Vagina (tissue), 2 donors: ENCODE data around the gene NDRG2. TPM values are rescaled to one million over a fixed set of nuclear protein-coding genes. Genes with fewer than 3 reads are reported as not detected.

Source experiments
- DNase-seq, 2 donors: peaks; one replicate each; pipeline ENCODE4 v3.0.0-alpha.2; 2017; ENCODE audit errors: extremely low spot score in 2 of 2
- H3K27ac ChIP-seq: fragments of 200-600 bp; sonication (generic); one replicate; pipeline ENCODE4 v1.5.1; 2019
- H3K27me3 ChIP-seq: fragments of 200-600 bp; sonication (generic); one replicate; pipeline ENCODE4 v1.5.1; 2019
- H3K36me3 ChIP-seq, 2 donors: fragments of 200-600 bp; sonication (generic); one replicate each; pipeline ENCODE4 v1.5.1; 2017 to 2019
- H3K4me1 ChIP-seq: fragments of 200-600 bp; sonication (generic); one replicate; pipeline ENCODE4 v1.5.1; 2019
- H3K4me3 ChIP-seq, 2 donors: fragments of 200-600 bp; sonication (generic); 1 replicate in 1 of 2; 2 replicates in 1 of 2; pipeline ENCODE4 v1.5.1; 2016 to 2019
- H3K9me3 ChIP-seq: fragments of 200-600 bp; sonication (generic); one replicate; pipeline ENCODE4 v1.5.1; 2019
- POLR2A ChIP-seq, 2 donors: fragments of 450-650 bp; IDR thresholded peaks; one replicate each; pipeline ENCODE4 v1.6.1; 2017; ENCODE audit warnings: antibody characterized with exemption in 2 of 2, mild to moderate bottlenecking in 2 of 2, moderate library complexity in 2 of 2
- POLR2AphosphoS5 ChIP-seq, 2 donors: sonication (generic); formaldehyde crosslinking; IDR thresholded peaks; one replicate each; pipeline ENCODE4 v1.9.0; 2017; ENCODE audit warnings: antibody characterized with exemption in 2 of 2, mild to moderate bottlenecking in 2 of 2, low read depth in 1 of 2; ENCODE audit not compliant: insufficient read depth in 1 of 2
- intact Hi-C: fragments of 100-400 bp; cut with DNase I; formaldehyde crosslinking; loops from one replicate; pipeline ENCODE4 v1.15.1; 2023
- total RNA-seq: library from RNA; depleted of rRNA; stranded (reverse); fragments of >200 nt; gene quantifications from one replicate; pipeline ENCODE4 v1.2.3, GENCODE V29; 2016
- TF ChIP-seq, protein P1 (sequence below), 3 experiments: fragments of 450-650 bp in 2 of 3; fragments of 200-600 bp in 1 of 3; sonication (generic) in 1 of 3; IDR thresholded peaks; one replicate each; pipeline ENCODE4 v1.5.1; 2017 to 2019; ENCODE audit warnings: antibody characterized with exemption in 3 of 3, mild to moderate bottlenecking in 2 of 3, moderate library complexity in 2 of 3

The NDRG2 gene
- total RNA-seq, 1 donor from 2014 or later: 307 TPM

GRCh38 chr14:21050597-21050996 lies 25.7 kb upstream of the NDRG2 start:
- TF ChIP-seq, protein P1, sequence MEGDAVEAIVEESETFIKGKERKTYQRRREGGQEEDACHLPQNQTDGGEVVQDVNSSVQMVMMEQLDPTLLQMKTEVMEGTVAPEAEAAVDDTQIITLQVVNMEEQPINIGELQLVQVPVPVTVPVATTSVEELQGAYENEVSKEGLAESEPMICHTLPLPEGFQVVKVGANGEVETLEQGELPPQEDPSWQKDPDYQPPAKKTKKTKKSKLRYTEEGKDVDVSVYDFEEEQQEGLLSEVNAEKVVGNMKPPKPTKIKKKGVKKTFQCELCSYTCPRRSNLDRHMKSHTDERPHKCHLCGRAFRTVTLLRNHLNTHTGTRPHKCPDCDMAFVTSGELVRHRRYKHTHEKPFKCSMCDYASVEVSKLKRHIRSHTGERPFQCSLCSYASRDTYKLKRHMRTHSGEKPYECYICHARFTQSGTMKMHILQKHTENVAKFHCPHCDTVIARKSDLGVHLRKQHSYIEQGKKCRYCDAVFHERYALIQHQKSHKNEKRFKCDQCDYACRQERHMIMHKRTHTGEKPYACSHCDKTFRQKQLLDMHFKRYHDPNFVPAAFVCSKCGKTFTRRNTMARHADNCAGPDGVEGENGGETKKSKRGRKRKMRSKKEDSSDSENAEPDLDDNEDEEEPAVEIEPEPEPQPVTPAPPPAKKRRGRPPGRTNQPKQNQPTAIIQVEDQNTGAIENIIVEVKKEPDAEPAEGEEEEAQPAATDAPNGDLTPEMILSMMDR (IDR thresholded peaks at IDR 0.05): no peak
- TF ChIP-seq POLR2AphosphoS5 (IDR thresholded peaks at IDR 0.05; ENCODE audit: insufficient read depth in 1 of 2, low read depth in 1 of 2) (no peak), POLR2A (IDR thresholded peaks at IDR 0.05) (no peak)
- H3K4me1 ChIP-seq: no peaks in the 10 kb centered on the region
- intact Hi-C loops: no loop called here
- H3K9me3 ChIP-seq: no peaks in the 10 kb centered on the region
- no peak overlapping the region for H3K27ac ChIP-seq
- H3K4me3 ChIP-seq: no peak overlapping the region
- no peaks in the 10 kb centered on the region for H3K36me3 ChIP-seq
- no peak for DNase-seq
- no peaks in the 10 kb centered on the region for H3K27me3 ChIP-seq

DNA sequence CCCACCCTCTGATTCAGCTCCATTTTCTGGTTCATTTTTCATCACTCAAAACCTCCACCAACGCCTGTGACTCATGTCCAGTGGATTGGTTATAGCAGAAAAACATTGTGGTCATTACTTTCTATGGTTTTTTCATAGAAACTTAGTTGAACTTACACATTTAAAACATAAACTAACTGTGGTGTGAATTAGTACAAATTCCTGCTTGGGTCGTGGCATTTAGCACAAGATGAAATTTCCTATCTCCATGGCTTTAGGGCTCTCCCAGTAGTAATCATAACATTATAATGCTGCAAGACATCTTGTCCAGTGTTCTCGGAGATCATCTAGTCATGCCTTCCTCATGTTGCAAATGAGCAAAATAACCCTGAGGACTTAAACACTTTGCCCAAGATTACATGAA lies 24.4 kb upstream of the NDRG2 start:
- Histone ChIP-seq H3K4me3 (no peak overlapping the region), H3K36me3 (no peaks in the 10 kb centered on the region), H3K27ac (no peak overlapping the region), H3K9me3 (no peaks in the 10 kb centered on the region), H3K4me1 (no peaks in the 10 kb centered on the region), H3K27me3 (no peaks in the 10 kb centered on the region)
- TF ChIP-seq, protein P1 (IDR thresholded peaks at IDR 0.05): no peak
- no peak for TF ChIP-seq POLR2AphosphoS5 (IDR thresholded peaks at IDR 0.05; ENCODE audit: insufficient read depth in 1 of 2, low read depth in 1 of 2)
- TF ChIP-seq POLR2A (IDR thresholded peaks at IDR 0.05): no peak
- no peak for DNase-seq
- intact Hi-C loops: no loop called here

DNA sequence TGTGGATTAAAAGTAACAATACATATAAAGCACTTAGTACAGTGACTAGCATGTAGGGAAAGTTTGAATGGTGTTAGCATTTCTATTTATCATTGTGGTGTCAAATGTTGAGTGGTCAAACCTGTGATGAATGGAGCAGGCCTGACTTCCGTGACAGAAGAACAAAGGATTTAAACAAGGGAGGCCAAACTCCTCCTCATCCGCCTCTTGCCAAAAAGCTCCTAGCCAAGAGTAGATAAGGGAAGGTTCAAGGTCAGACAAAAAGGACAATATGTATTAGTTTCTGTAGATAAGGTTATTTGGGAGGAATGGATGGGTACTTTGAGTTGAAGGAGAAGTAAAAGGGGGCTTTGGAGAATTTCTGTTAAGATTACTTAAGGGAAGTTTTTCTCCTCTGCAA lies 23.8 kb upstream of the NDRG2 start:
- peaks cover 2% of the 10 kb centered on the region for H3K4me1 ChIP-seq
- no peaks in the 10 kb centered on the region for H3K27me3 ChIP-seq
- intact Hi-C loops: no loop called here
- H3K27ac ChIP-seq: no peak overlapping the region
- TF ChIP-seq POLR2AphosphoS5 (IDR thresholded peaks at IDR 0.05; ENCODE audit: insufficient read depth in 1 of 2, low read depth in 1 of 2) (no peak), POLR2A (IDR thresholded peaks at IDR 0.05) (no peak)
- TF ChIP-seq, protein P1 (IDR thresholded peaks at IDR 0.05): no peak
- DNase-seq: no peak
- H3K4me3 ChIP-seq: no peak overlapping the region
- H3K9me3 ChIP-seq: no peaks in the 10 kb centered on the region
- no peaks in the 10 kb centered on the region for H3K36me3 ChIP-seq

GRCh38 chr14:21047378-21047781 lies 22.5 kb upstream of the NDRG2 start:
- TF ChIP-seq POLR2AphosphoS5 (IDR thresholded peaks at IDR 0.05; ENCODE audit: insufficient read depth in 1 of 2, low read depth in 1 of 2) (no peak), POLR2A (IDR thresholded peaks at IDR 0.05) (no peak)
- TF ChIP-seq, protein P1 (IDR thresholded peaks at IDR 0.05): no peak
- Histone ChIP-seq H3K27ac (no peak overlapping the region), H3K9me3 (no peaks in the 10 kb centered on the region), H3K36me3 (no peaks in the 10 kb centered on the region), H3K4me3 (no peak overlapping the region), H3K27me3 (no peaks in the 10 kb centered on the region), H3K4me1 (peaks cover 15% of the 10 kb centered on the region)
- intact Hi-C loops: no loop called here
- no peak for DNase-seq

DNA sequence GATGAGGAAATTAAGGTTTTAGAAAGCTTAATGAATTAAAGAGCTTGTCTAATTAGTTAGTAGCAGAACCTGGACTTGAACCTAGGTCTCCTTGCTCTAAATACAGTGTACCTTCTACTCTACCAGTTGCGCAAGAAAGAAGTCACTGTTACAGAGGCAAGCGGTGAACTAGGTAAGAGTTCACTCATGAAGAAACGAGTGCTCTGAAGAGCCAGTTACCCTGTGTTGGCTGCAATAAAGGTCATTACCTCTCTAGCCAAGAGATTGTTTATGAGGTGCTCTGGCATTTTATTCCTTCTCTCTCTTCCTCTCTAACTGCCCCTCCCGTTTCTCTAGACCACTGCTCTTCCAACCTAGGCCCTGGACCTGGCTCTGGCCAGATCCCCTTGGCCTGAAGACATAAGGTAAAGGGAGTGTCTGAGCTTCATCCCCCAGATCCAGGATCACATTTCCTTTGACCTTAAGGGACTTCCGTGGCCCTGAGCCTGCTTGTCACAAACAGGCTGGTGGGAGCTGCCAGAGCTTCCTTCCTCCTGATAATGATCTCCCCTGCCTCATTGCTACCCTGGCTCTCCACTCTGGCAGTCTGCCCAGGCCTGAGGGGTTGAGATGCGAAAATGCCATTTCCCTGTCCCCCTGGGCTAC lies 19.2 kb upstream of the NDRG2 start:
- H3K4me1 ChIP-seq: peaks cover 31% of the 10 kb centered on the region
- no peak overlapping the region for H3K4me3 ChIP-seq
- no peaks in the 10 kb centered on the region for H3K27me3 ChIP-seq
- H3K27ac ChIP-seq: no peak overlapping the region
- no peaks in the 10 kb centered on the region for H3K36me3 ChIP-seq
- no peak for DNase-seq
- H3K9me3 ChIP-seq: no peaks in the 10 kb centered on the region
- TF ChIP-seq, protein P1 (IDR thresholded peaks at IDR 0.05): no peak
- no peak for TF ChIP-seq POLR2A (IDR thresholded peaks at IDR 0.05)
- TF ChIP-seq POLR2AphosphoS5 (IDR thresholded peaks at IDR 0.05; ENCODE audit: insufficient read depth in 1 of 2, low read depth in 1 of 2): no peak
- intact Hi-C loops: loop anchor here (5.0 kb wide), 1 partner anchor 42 kb away; no protein-coding TSS in a partner anchor
